Neural progenitor cell (in vitro differentiated cells): ENCODE data around the gene CNPY1. TPM values are rescaled to one million over a fixed set of nuclear protein-coding genes. Genes with fewer than 3 reads are reported as not detected.

Source experiments
- DNase-seq: peaks from one replicate; pipeline ENCODE4 v3.0.0-alpha.2; 2016; ENCODE audit warnings: low spot score
- H2AFZ ChIP-seq: fragments of 200-600 bp; sonication (generic); replicated peaks from 2 replicates; pipeline ENCODE4 v1.6.1; 2016; ENCODE audit warnings: antibody characterized with exemption
- H3F3A ChIP-seq: fragments of 200-600 bp; sonication (generic); 2 replicates; pipeline ENCODE4 v1.6.1; 2016; ENCODE audit warnings: antibody characterized with exemption, low read depth
- H3K27ac ChIP-seq: fragments of 200-600 bp; sonication (generic); 2 replicates; pipeline ENCODE4 v1.5.1; 2016; ENCODE audit warnings: mild to moderate bottlenecking
- H3K27me3 ChIP-seq: fragments of 200-600 bp; sonication (generic); 2 replicates; pipeline ENCODE4 v1.6.1; 2016; ENCODE audit warnings: mild to moderate bottlenecking, moderate library complexity
- H3K36me3 ChIP-seq: fragments of 200-600 bp; sonication (generic); 2 replicates; pipeline ENCODE4 v1.5.1; 2016
- H3K4me1 ChIP-seq: fragments of 200-600 bp; sonication (generic); 2 replicates; pipeline ENCODE4 v1.6.1; 2016; ENCODE audit warnings: mixed run types
- H3K4me2 ChIP-seq: fragments of 200-600 bp; sonication (generic); 2 replicates; pipeline ENCODE4 v1.6.1; 2016
- H3K4me3 ChIP-seq: fragments of 200-600 bp; sonication (generic); 2 replicates; pipeline ENCODE4 v1.5.1; 2016
- H3K79me2 ChIP-seq: fragments of 200-600 bp; sonication (generic); 2 replicates; pipeline ENCODE4 v1.6.1; 2016; ENCODE audit warnings: low read depth
- H3K9ac ChIP-seq: fragments of 200-600 bp; sonication (generic); 2 replicates; pipeline ENCODE4 v1.6.1; 2016
- H3K9me3 ChIP-seq: fragments of 200-600 bp; sonication (generic); 2 replicates; pipeline ENCODE4 v1.5.1; 2016; ENCODE audit warnings: low read depth
- H4K20me1 ChIP-seq: fragments of 200-600 bp; sonication (generic); 2 replicates; pipeline ENCODE4 v1.6.1; 2016; ENCODE audit warnings: low read depth
- H3K27ac Mint-ChIP-seq: 3 replicates; pipeline ENCODE4 v1.8.0; 2021; ENCODE audit warnings: mixed read lengths
- H3K27me3 Mint-ChIP-seq: 2 replicates; pipeline ENCODE4 v1.8.0; 2022; ENCODE audit warnings: low read depth, mild to moderate bottlenecking, inconsistent platforms, moderate library complexity, mixed read lengths; ENCODE audit not compliant: insufficient read depth
- H3K36me3 Mint-ChIP-seq: 3 replicates; pipeline ENCODE4 v1.8.0; 2021; ENCODE audit warnings: mixed read lengths
- H3K4me1 Mint-ChIP-seq: 3 replicates; pipeline ENCODE4 v1.8.0; 2021; ENCODE audit warnings: mixed read lengths
- H3K4me3 Mint-ChIP-seq: 3 replicates; pipeline ENCODE4 v1.8.0; 2021; ENCODE audit warnings: mild to moderate bottlenecking, moderate library complexity, mixed read lengths
- H3K9me3 Mint-ChIP-seq: 3 replicates; pipeline ENCODE4 v1.8.0; 2020; ENCODE audit warnings: mixed read lengths
- CTCF ChIP-seq: fragments of 200-600 bp; sonication (generic); IDR thresholded peaks from 2 replicates; pipeline ENCODE4 v1.5.1; 2017; ENCODE audit warnings: antibody characterized with exemption, mild to moderate bottlenecking
- EZH2 ChIP-seq: fragments of 200-600 bp; sonication (generic); IDR thresholded peaks from 2 replicates; pipeline ENCODE4 v1.6.1; 2017; ENCODE audit warnings: antibody characterized with exemption, mild to moderate bottlenecking, moderate library complexity
- EZH2phosphoT487 ChIP-seq: fragments of 200-600 bp; sonication (generic); IDR thresholded peaks from 2 replicates; pipeline ENCODE4 v1.6.1; 2017; ENCODE audit warnings: antibody characterized with exemption
- total RNA-seq: library from RNA; depleted of rRNA; stranded (reverse); fragments of >200 nt; gene quantifications from 2 replicates; pipeline ENCODE4 v1.2.3, GENCODE V29; 2015; ENCODE audit warnings: low replicate concordance

Gene CNPY1
- total RNA-seq, 1 donor from 2014 or later = not detected

GRCh38 chr7:155555116-155555695 is 8.8 kb upstream of the CNPY1 start:
- no peak overlapping the region for H3K9ac ChIP-seq
- no peaks in the 10 kb centered on the region for H3K79me2 ChIP-seq
- no peaks in the 10 kb centered on the region for H3K9me3 ChIP-seq
- H3K4me1 ChIP-seq = no peaks in the 10 kb centered on the region
- H3K27ac ChIP-seq = no peak overlapping the region
- no peak for TF ChIP-seq EZH2
- TF ChIP-seq CTCF = no peak
- H3K36me3 ChIP-seq = no peaks in the 10 kb centered on the region
- DNase-seq = no peak
- no peak overlapping the region for H2AFZ ChIP-seq
- Mint-ChIP-seq H3K27ac (no peak overlapping the region), H3K4me1 (peaks cover 7% of the 10 kb centered on the region), H3K36me3 (no peaks in the 10 kb centered on the region), H3K9me3 (peaks cover 6% of the 10 kb centered on the region), H3K4me3 (no peak overlapping the region), H3K27me3 (peaks cover 8% of the 10 kb centered on the region)
- no peaks in the 10 kb centered on the region for H3F3A ChIP-seq
- no peak overlapping the region for H3K4me2 ChIP-seq
- H3K27me3 ChIP-seq = no peaks in the 10 kb centered on the region
- no peaks in the 10 kb centered on the region for H4K20me1 ChIP-seq
- no peak overlapping the region for H3K4me3 ChIP-seq

GRCh38 chr7:155553871-155554270 is 7.5 kb upstream of the CNPY1 start:
- Mint-ChIP-seq H3K36me3 (no peaks in the 10 kb centered on the region), H3K9me3 (peaks cover 6% of the 10 kb centered on the region), H3K27me3 (peaks cover 8% of the 10 kb centered on the region), H3K27ac (no peak overlapping the region), H3K4me3 (no peak overlapping the region), H3K4me1 (peaks cover 6% of the 10 kb centered on the region)
- Histone ChIP-seq H4K20me1 (no peaks in the 10 kb centered on the region), H3K9ac (no peak overlapping the region), H3K4me3 (no peak overlapping the region), H3K9me3 (no peaks in the 10 kb centered on the region), H3K27ac (no peak overlapping the region), H2AFZ (no peak overlapping the region), H3K4me2 (no peak overlapping the region), H3F3A (no peaks in the 10 kb centered on the region), H3K36me3 (no peaks in the 10 kb centered on the region), H3K4me1 (no peaks in the 10 kb centered on the region), H3K27me3 (no peaks in the 10 kb centered on the region), H3K79me2 (no peaks in the 10 kb centered on the region)
- DNase-seq = no peak
- no peak for TF ChIP-seq CTCF
- no peak for TF ChIP-seq EZH2
- no peak for TF ChIP-seq EZH2phosphoT487

- H3K4me1 Mint-ChIP-seq = peaks cover 9% of the 10 kb centered on the region
- Histone ChIP-seq H2AFZ (no peak overlapping the region), H3K9ac (no peak overlapping the region), H3K9me3 (no peaks in the 10 kb centered on the region), H3K4me3 (no peak overlapping the region), H4K20me1 (no peaks in the 10 kb centered on the region), H3F3A (no peaks in the 10 kb centered on the region), H3K27ac (no peak overlapping the region), H3K36me3 (no peaks in the 10 kb centered on the region), H3K79me2 (no peaks in the 10 kb centered on the region), H3K4me1 (no peaks in the 10 kb centered on the region), H3K27me3 (no peaks in the 10 kb centered on the region), H3K4me2 (no peak overlapping the region)
- DNase-seq = no peak
- TF ChIP-seq EZH2 = no peak
- no peak for TF ChIP-seq EZH2phosphoT487
- TF ChIP-seq CTCF = no peak
- no peak overlapping the region for H3K27ac Mint-ChIP-seq
- H3K9me3 Mint-ChIP-seq = peaks cover 6% of the 10 kb centered on the region
- H3K4me3 Mint-ChIP-seq = no peak overlapping the region
- no peaks in the 10 kb centered on the region for H3K36me3 Mint-ChIP-seq
- H3K27me3 Mint-ChIP-seq = peaks cover 9% of the 10 kb centered on the region
Measured at GRCh38 chr7:155551785-155552611, 5.6 kb upstream of the CNPY1 start.
